HEK293 (cell line): ENCODE data around the gene MKNK2.
A peak's percentile ranks its signal among the peaks of the same experiment; 100 is the strongest.

Source experiments
- CTCF ChIA-PET: fragments of 350-600 bp; formaldehyde crosslinking; extraction: SDS; loops from one replicate; lab custom pipeline; 2021; ENCODE audit warnings: antibody characterized with exemption; lab: Yijun Ruan, JAX
- POLR2A ChIA-PET: fragments of 300-600 bp; formaldehyde crosslinking; extraction: SDS; loops from one replicate; lab custom pipeline; 2020; ENCODE audit warnings: antibody characterized with exemption, inconsistent platforms; lab: Yijun Ruan, JAX
- H3K27ac ChIP-seq: fragments of 200-500 bp; sonication (Bioruptor generic); 2 replicates; pipeline ENCODE4 v1.5.1; 2014; ENCODE audit warnings: low read depth, low read length, control low read depth, inconsistent platforms; ENCODE audit errors: extremely low read depth
- H3K36me3 ChIP-seq, 2 experiments: fragments of 200-500 bp in 1 of 2; sonication (Bioruptor generic) in 1 of 2; 1 replicate in 1 of 2; 2 replicates in 1 of 2; pipeline ENCODE4 v1.5.1; 2014 to 2017; ENCODE audit warnings: inconsistent platforms in 2 of 2, low read length in 2 of 2; ENCODE audit not compliant: control insufficient read depth in 2 of 2, insufficient read depth in 1 of 2
- H3K4me1 ChIP-seq: fragments of 200-500 bp; sonication (Bioruptor generic); 2 replicates; pipeline ENCODE4 v1.5.1; 2014; ENCODE audit warnings: mild to moderate bottlenecking, low read length, inconsistent platforms; ENCODE audit not compliant: control insufficient read depth, insufficient read depth
- H3K4me3 ChIP-seq: 2 replicates; pipeline ENCODE4 v1.5.1; 2011; ENCODE audit warnings: low read depth, mild to moderate bottlenecking, control low read depth, low read length, moderate library complexity
- H3K9me3 ChIP-seq: fragments of 200-500 bp; sonication (Bioruptor generic); 2 replicates; pipeline ENCODE4 v1.5.1; 2014; ENCODE audit warnings: low read depth, low read length, inconsistent platforms; ENCODE audit not compliant: control insufficient read depth, insufficient read depth
- ATF2 ChIP-seq: fragments of 450-650 bp; formaldehyde crosslinking; IDR thresholded peaks from 2 replicates; pipeline ENCODE4 v1.5.1; 2016; ENCODE audit warnings: missing biosample characterization, missing genetic modification characterization, low read depth
- BCL11A ChIP-seq: fragments of 450-650 bp; formaldehyde crosslinking; IDR thresholded peaks from 2 replicates; pipeline ENCODE4 v1.5.1; 2016; ENCODE audit warnings: low read depth, missing biosample characterization, missing genetic modification characterization
- GLIS1 ChIP-seq: fragments of 450-650 bp; formaldehyde crosslinking; IDR thresholded peaks from 2 replicates; pipeline ENCODE4 v1.5.1; 2016; ENCODE audit warnings: missing biosample characterization, missing genetic modification characterization
- GLIS2 ChIP-seq: fragments of 450-650 bp; formaldehyde crosslinking; IDR thresholded peaks from 2 replicates; pipeline ENCODE4 v1.5.1; 2016; ENCODE audit warnings: missing biosample characterization, missing genetic modification characterization
- HIC1 ChIP-seq: fragments of 450-650 bp; formaldehyde crosslinking; IDR thresholded peaks from 2 replicates; pipeline ENCODE4 v1.5.1; 2016; ENCODE audit warnings: missing biosample characterization, missing genetic modification characterization
- IKZF3 ChIP-seq: fragments of 450-650 bp; IDR thresholded peaks from 2 replicates; pipeline ENCODE4 v1.5.0; 2018; ENCODE audit warnings: missing biosample characterization, mild to moderate bottlenecking, missing genetic modification characterization, moderate library complexity
- KLF1 ChIP-seq: fragments of 450-650 bp; formaldehyde crosslinking; IDR thresholded peaks from 2 replicates; pipeline ENCODE4 v1.5.1; 2016; ENCODE audit warnings: missing biosample characterization, missing genetic modification characterization
- KLF17 ChIP-seq: fragments of 450-650 bp; formaldehyde crosslinking; IDR thresholded peaks from 2 replicates; pipeline ENCODE4 v1.5.1; 2016; ENCODE audit warnings: missing biosample characterization, missing genetic modification characterization
- OVOL3 ChIP-seq: fragments of 450-650 bp; formaldehyde crosslinking; IDR thresholded peaks from 2 replicates; pipeline ENCODE4 v1.5.1; 2016; ENCODE audit warnings: missing biosample characterization, missing genetic modification characterization
- PRDM4 ChIP-seq: fragments of 450-650 bp; formaldehyde crosslinking; IDR thresholded peaks from 2 replicates; pipeline ENCODE4 v1.5.1; 2017; ENCODE audit warnings: missing biosample characterization, missing genetic modification characterization
- RBAK ChIP-seq: fragments of 450-650 bp; formaldehyde crosslinking; IDR thresholded peaks from 2 replicates; pipeline ENCODE4 v1.5.1; 2016; ENCODE audit warnings: missing biosample characterization, missing genetic modification characterization
- SP7 ChIP-seq: fragments of 450-650 bp; formaldehyde crosslinking; IDR thresholded peaks from 2 replicates; pipeline ENCODE4 v1.5.1; 2016; ENCODE audit warnings: missing biosample characterization, missing genetic modification characterization
- ZBTB17 ChIP-seq: fragments of 450-650 bp; formaldehyde crosslinking; IDR thresholded peaks from 2 replicates; pipeline ENCODE4 v1.5.1; 2016; ENCODE audit warnings: missing biosample characterization, missing genetic modification characterization
- ZNF19 ChIP-seq: fragments of 450-650 bp; formaldehyde crosslinking; IDR thresholded peaks from 2 replicates; pipeline ENCODE4; 2016; ENCODE audit warnings: missing biosample characterization, missing genetic modification characterization, low read depth
- ZNF24 ChIP-seq: fragments of 450-650 bp; formaldehyde crosslinking; IDR thresholded peaks from 2 replicates; pipeline ENCODE4 v1.5.1; 2016; ENCODE audit warnings: missing biosample characterization, missing genetic modification characterization
- ZNF292 ChIP-seq: fragments of 450-650 bp; formaldehyde crosslinking; IDR thresholded peaks from 2 replicates; pipeline ENCODE4 v1.5.1; 2016; ENCODE audit warnings: low read depth, missing biosample characterization, missing genetic modification characterization, borderline replicate concordance
- ZNF335 ChIP-seq: fragments of 450-650 bp; formaldehyde crosslinking; conservative IDR thresholded peaks from 2 replicates; pipeline ENCODE4 v1.5.1; 2016; ENCODE audit warnings: missing biosample characterization, missing genetic modification characterization
- ZNF366 ChIP-seq: fragments of 450-650 bp; formaldehyde crosslinking; conservative IDR thresholded peaks from 2 replicates; pipeline ENCODE4 v1.5.1; 2016; ENCODE audit warnings: missing biosample characterization, missing genetic modification characterization
- ZNF398 ChIP-seq: fragments of 450-650 bp; formaldehyde crosslinking; IDR thresholded peaks from 2 replicates; pipeline ENCODE4 v1.5.1; 2017; ENCODE audit warnings: missing biosample characterization, missing genetic modification characterization
- ZNF514 ChIP-seq: fragments of 450-650 bp; formaldehyde crosslinking; IDR thresholded peaks from 2 replicates; pipeline ENCODE4 v1.5.1; 2016; ENCODE audit warnings: missing biosample characterization, missing genetic modification characterization
- ZNF561 ChIP-seq: fragments of 450-650 bp; IDR thresholded peaks from 2 replicates; pipeline ENCODE4 v1.5.1; 2018; ENCODE audit warnings: missing biosample characterization, missing genetic modification characterization, borderline replicate concordance
- ZNF600 ChIP-seq: fragments of 450-650 bp; formaldehyde crosslinking; IDR thresholded peaks from 2 replicates; pipeline ENCODE4 v1.5.1; 2016; ENCODE audit warnings: missing biosample characterization, missing genetic modification characterization
- ZNF660 ChIP-seq: fragments of 450-650 bp; IDR thresholded peaks from 2 replicates; pipeline ENCODE4 v1.5.1; 2018; ENCODE audit warnings: missing biosample characterization, mild to moderate bottlenecking, missing genetic modification characterization
- ZSCAN16 ChIP-seq: fragments of 450-650 bp; formaldehyde crosslinking; IDR thresholded peaks from 2 replicates; pipeline ENCODE4 v1.5.1; 2016; ENCODE audit warnings: missing biosample characterization, missing genetic modification characterization
- ZSCAN23 ChIP-seq: fragments of 450-650 bp; formaldehyde crosslinking; IDR thresholded peaks from 2 replicates; pipeline ENCODE4 v1.5.1; 2016; ENCODE audit warnings: missing biosample characterization, missing genetic modification characterization
- ZXDB ChIP-seq: fragments of 450-650 bp; formaldehyde crosslinking; IDR thresholded peaks from 2 replicates; pipeline ENCODE4 v1.5.1; 2016; ENCODE audit warnings: missing biosample characterization, missing genetic modification characterization

The MKNK2 gene

GRCh38 chr19:2060884-2061494 lies 9.9 kb upstream of the MKNK2 start (continued):
- no peak for TF ChIP-seq ATF2
- peak; percentile 54 for TF ChIP-seq KLF1
- TF ChIP-seq BCL11A (tag by site-specific recombination): 0 out of 2 replicates have a peak, but pooled peaks have one; percentile 22
- TF ChIP-seq ZNF514 (tag by site-specific recombination): no peak
- no peak for TF ChIP-seq ZSCAN23 (tag by site-specific recombination)
- no peak for TF ChIP-seq RBAK
- no peak for TF ChIP-seq PRDM4 (tag by site-specific recombination)
- peak; percentile 68 for TF ChIP-seq ZBTB17 (tag by site-specific recombination)
- peak; percentile 92 for TF ChIP-seq GLIS2 (tag by site-specific recombination)
- TF ChIP-seq, all 188 proteins: peak for 29

- peak overlapping the region; percentile 92 for H3K27ac ChIP-seq
- ChIA-PET CTCF (interaction anchor here (0.7 to 1.5 kb wide), 2 partner anchors 10 to 55 kb away, joined by 3 to 7 read pairs; no protein-coding TSS in a partner anchor), POLR2A (interaction anchor here (1.0 to 2.0 kb wide), 3 partner anchors 8 to 43 kb away, joined by 6 to 11 read pairs (median 7); partner anchors contain the start of gene MKNK2)
- H3K4me1 ChIP-seq: peaks cover 16% of the 10 kb centered on the region
- no peaks in the 10 kb centered on the region for H3K36me3 ChIP-seq
- H3K9me3 ChIP-seq: no peaks in the 10 kb centered on the region
- H3K4me3 ChIP-seq: no peak overlapping the region
- 0 out of 2 replicates have a peak, but pooled peaks have one; percentile 10 for TF ChIP-seq IKZF3 (tag by site-specific recombination)
- TF ChIP-seq ZNF24 (tag by site-specific recombination): 0 out of 2 replicates have a peak, but pooled peaks have one; percentile 18
- peak; percentile 64; the same call in 1 of the 2 replicates for TF ChIP-seq ZNF660 (tag by site-specific recombination)
- no peak for TF ChIP-seq OVOL3 (tag by site-specific recombination)
- TF ChIP-seq ZNF292 (tag by site-specific recombination): no peak
- TF ChIP-seq ZNF335 (tag by site-specific recombination): peak; percentile 95
- TF ChIP-seq HIC1 (tag by site-specific recombination): peak; percentile 94
- TF ChIP-seq ZNF366: 0 out of 2 replicates have a peak, but pooled peaks have one; percentile 16
- peak; percentile 87 for TF ChIP-seq GLIS2 (tag by site-specific recombination)
- TF ChIP-seq ZNF19 (tag by site-specific recombination): no peak
- 0 out of 2 replicates have a peak, but pooled peaks have one; percentile 24 for TF ChIP-seq ZXDB
- peak; percentile 31 for TF ChIP-seq KLF17 (tag by site-specific recombination)
- TF ChIP-seq ZSCAN16 (tag by site-specific recombination): 0 out of 2 replicates have a peak, but pooled peaks have one; percentile 53
- peak; percentile 54; the same call in 1 of the 2 replicates for TF ChIP-seq ZNF561 (tag by site-specific recombination)
- 0 out of 2 replicates have a peak, but pooled peaks have one; percentile 25 for TF ChIP-seq ZNF398 (tag by site-specific recombination)
- TF ChIP-seq GLIS1 (tag by site-specific recombination): peak; percentile 81
- TF ChIP-seq ZNF600 (tag by site-specific recombination): 0 out of 2 replicates have a peak, but pooled peaks have one; percentile 19
- TF ChIP-seq SP7 (tag by site-specific recombination): 0 out of 2 replicates have a peak, but pooled peaks have one; percentile 44
Measured at GRCh38 chr19:2059422-2060201, 8.6 kb upstream of the MKNK2 start.
